Measurements from ENCODE around the gene SMIM20.

SMIM20 gene

DNA sequence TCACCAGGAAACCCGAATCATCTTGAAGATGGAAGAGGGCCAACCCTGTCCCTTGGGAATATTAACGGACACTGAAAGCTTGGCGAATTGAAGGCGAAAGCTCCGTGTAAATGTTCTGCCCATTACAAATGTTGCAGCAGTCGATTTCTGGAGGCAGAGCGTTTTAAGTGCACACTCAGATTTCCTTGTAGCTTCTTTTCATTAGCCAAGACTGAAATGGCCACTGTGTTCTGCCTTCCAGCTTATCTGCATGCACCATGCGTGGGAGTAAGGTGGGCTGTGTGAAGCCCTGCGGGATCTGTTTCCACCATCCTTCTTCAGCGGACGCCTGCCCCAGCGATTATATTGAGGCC lies 1.3 kb downstream of the SMIM20 start:
- H3K9me3 ChIP-seq (ENCODE audit: control insufficient read depth, insufficient read depth, low read length) = no peaks in the 10 kb centered on the region
- TF ChIP-seq, protein P1, sequence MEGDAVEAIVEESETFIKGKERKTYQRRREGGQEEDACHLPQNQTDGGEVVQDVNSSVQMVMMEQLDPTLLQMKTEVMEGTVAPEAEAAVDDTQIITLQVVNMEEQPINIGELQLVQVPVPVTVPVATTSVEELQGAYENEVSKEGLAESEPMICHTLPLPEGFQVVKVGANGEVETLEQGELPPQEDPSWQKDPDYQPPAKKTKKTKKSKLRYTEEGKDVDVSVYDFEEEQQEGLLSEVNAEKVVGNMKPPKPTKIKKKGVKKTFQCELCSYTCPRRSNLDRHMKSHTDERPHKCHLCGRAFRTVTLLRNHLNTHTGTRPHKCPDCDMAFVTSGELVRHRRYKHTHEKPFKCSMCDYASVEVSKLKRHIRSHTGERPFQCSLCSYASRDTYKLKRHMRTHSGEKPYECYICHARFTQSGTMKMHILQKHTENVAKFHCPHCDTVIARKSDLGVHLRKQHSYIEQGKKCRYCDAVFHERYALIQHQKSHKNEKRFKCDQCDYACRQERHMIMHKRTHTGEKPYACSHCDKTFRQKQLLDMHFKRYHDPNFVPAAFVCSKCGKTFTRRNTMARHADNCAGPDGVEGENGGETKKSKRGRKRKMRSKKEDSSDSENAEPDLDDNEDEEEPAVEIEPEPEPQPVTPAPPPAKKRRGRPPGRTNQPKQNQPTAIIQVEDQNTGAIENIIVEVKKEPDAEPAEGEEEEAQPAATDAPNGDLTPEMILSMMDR (IDR thresholded peaks at IDR 0.05; ENCODE audit: low read depth, low read length, poor library complexity, severe bottlenecking) = no peak
- TF ChIP-seq EZH2phosphoT487 (IDR thresholded peaks at IDR 0.05; ENCODE audit: borderline replicate concordance, low read length) = no peak
- peak overlapping the region; percentile 98 for H3K4me2 ChIP-seq (ENCODE audit: low read length)
- H4K20me1 ChIP-seq (ENCODE audit: control insufficient read depth, insufficient read depth, low read depth, low read length) = no peaks in the 10 kb centered on the region
- peaks cover 51% of the 10 kb centered on the region for H3K4me1 ChIP-seq (ENCODE audit: control insufficient read depth, low read length)
- H3K4me3 ChIP-seq (ENCODE audit: low read length) = peak overlapping the region; percentile 90
- no peaks in the 10 kb centered on the region for H3K27me3 ChIP-seq (ENCODE audit: control insufficient read depth, low read length)
- H3K36me3 ChIP-seq (ENCODE audit: control insufficient read depth, low read length) = peaks cover 22% of the 10 kb centered on the region
- H3K79me2 ChIP-seq (ENCODE audit: control insufficient read depth, low read length) = peaks cover 59% of the 10 kb centered on the region
- H3K27ac ChIP-seq (ENCODE audit: low read depth, low read length) = 0 out of 2 replicates have a peak overlapping the region, but pooled peaks have one; percentile 72
- 0 out of 2 replicates have a peak, but pooled peaks cover 3% of the 10 kb centered on the region for H3F3A ChIP-seq (ENCODE audit: control insufficient read depth, insufficient read depth)
- no peaks in the 10 kb centered on the region for H3K9me2 ChIP-seq (replicated peaks; ENCODE audit: control insufficient read depth, low read length)

DNA sequence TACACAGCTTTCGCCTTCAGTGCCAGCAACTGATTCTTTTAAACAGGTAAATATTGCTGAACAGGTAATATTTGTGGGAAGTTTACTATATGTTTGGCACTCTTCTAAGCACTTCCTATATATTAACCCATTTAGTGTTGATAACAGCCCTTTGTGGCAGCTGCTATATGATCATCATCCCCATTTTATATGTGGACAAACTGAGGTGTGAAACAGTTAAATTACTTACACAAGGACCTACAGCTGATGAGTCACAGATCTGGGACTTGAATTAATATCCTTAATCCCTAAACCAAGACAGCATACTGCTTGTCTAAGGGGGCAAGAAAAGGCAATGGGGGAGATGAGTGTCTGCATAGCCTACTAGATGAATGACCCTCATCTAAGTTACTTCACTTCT lies 2.9 kb downstream of the SMIM20 start:
- H3K27me3 ChIP-seq (ENCODE audit: control insufficient read depth, low read length) = no peaks in the 10 kb centered on the region
- no peak overlapping the region for H3K27ac ChIP-seq (ENCODE audit: low read depth, low read length)
- TF ChIP-seq, protein P1 (IDR thresholded peaks at IDR 0.05; ENCODE audit: low read depth, low read length, poor library complexity, severe bottlenecking) = no peak
- no peak for TF ChIP-seq EZH2phosphoT487 (IDR thresholded peaks at IDR 0.05; ENCODE audit: borderline replicate concordance, low read length)
- H3F3A ChIP-seq (ENCODE audit: control insufficient read depth, insufficient read depth) = 0 out of 2 replicates have a peak, but pooled peaks cover 3% of the 10 kb centered on the region
- H3K4me1 ChIP-seq (ENCODE audit: control insufficient read depth, low read length) = peaks cover 48% of the 10 kb centered on the region
- peak overlapping the region; percentile 5; the same call in 1 of the 2 replicates for H3K4me2 ChIP-seq (ENCODE audit: low read length)
- no peaks in the 10 kb centered on the region for H3K9me3 ChIP-seq (ENCODE audit: control insufficient read depth, insufficient read depth, low read length)
- H3K4me3 ChIP-seq (ENCODE audit: low read length) = no peak overlapping the region
- H3K36me3 ChIP-seq (ENCODE audit: control insufficient read depth, low read length) = peaks cover 35% of the 10 kb centered on the region
- no peaks in the 10 kb centered on the region for H3K9me2 ChIP-seq (replicated peaks; ENCODE audit: control insufficient read depth, low read length)
- no peaks in the 10 kb centered on the region for H4K20me1 ChIP-seq (ENCODE audit: control insufficient read depth, insufficient read depth, low read depth, low read length)
- H3K79me2 ChIP-seq (ENCODE audit: control insufficient read depth, low read length) = peaks cover 73% of the 10 kb centered on the region

DNA sequence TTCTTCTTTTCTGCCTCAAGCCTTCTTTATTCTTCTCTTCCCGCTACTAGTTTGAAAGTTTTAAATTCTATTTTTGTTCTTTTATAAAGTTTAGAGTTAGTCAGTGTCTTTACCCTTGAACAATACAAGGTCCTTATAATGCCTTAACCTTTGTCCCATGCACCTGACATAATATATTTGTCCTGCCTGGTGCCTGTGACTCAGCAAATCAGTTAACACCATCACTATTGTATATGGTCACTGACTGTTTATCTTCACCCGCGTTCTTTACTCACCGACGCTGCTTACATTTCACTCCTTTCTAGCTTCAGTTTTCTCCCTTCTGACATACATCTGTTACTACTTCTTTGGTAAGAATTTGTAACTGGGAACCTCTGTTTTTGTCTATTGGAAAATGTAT lies 5.7 kb downstream of the SMIM20 start:
- no peaks in the 10 kb centered on the region for H3F3A ChIP-seq (ENCODE audit: control insufficient read depth, insufficient read depth)

More for the DNA sequence above, 5.7 kb downstream of the SMIM20 start:
- Histone ChIP-seq H3K79me2 (ENCODE audit: control insufficient read depth, low read length) (peaks cover 78% of the 10 kb centered on the region), H3K4me3 (ENCODE audit: low read length) (no peak overlapping the region), H3K9me3 (ENCODE audit: control insufficient read depth, insufficient read depth, low read length) (no peaks in the 10 kb centered on the region), H3K36me3 (ENCODE audit: control insufficient read depth, low read length) (peaks cover 42% of the 10 kb centered on the region), H3K27ac (ENCODE audit: low read depth, low read length) (no peak overlapping the region), H3K27me3 (ENCODE audit: control insufficient read depth, low read length) (no peaks in the 10 kb centered on the region), H4K20me1 (ENCODE audit: control insufficient read depth, insufficient read depth, low read depth, low read length) (no peaks in the 10 kb centered on the region), H3K9me2 (replicated peaks; ENCODE audit: control insufficient read depth, low read length) (no peaks in the 10 kb centered on the region), H3K4me1 (ENCODE audit: control insufficient read depth, low read length) (peaks cover 28% of the 10 kb centered on the region), H3K4me2 (ENCODE audit: low read length) (no peak overlapping the region)
- TF ChIP-seq, protein P1 (IDR thresholded peaks at IDR 0.05; ENCODE audit: low read depth, low read length, poor library complexity, severe bottlenecking) = no peak
- no peak for TF ChIP-seq EZH2phosphoT487 (IDR thresholded peaks at IDR 0.05; ENCODE audit: borderline replicate concordance, low read length)

All from DOHH2 (cell line).